Lung (tissue), 12 donors: ENCODE results near the gene NFATC1. TPM values are rescaled to one million over a fixed set of nuclear protein-coding genes. Genes with fewer than 3 reads are reported as not detected.
A peak's percentile ranks its signal among the peaks of the same experiment; 100 is the strongest.

Source experiments
- ATAC-seq: fragments of 200-7000 bp; cut with Tn5 transposase; one replicate; pipeline ENCODE4 v1.9.1; 2020; ENCODE audit warnings: moderate number of reproducible peaks; ENCODE audit not compliant: insufficient read depth, low FRiP score
- DNase-seq, 3 donors: peaks; one replicate each; pipeline ENCODE4 v3.0.0-alpha.2; 2013 to 2017
- H3K27ac ChIP-seq, 2 donors: one replicate each; pipeline ENCODE4 v1.5.1; 2013; ENCODE audit warnings: mild to moderate bottlenecking in 2 of 2, moderate library complexity in 2 of 2, control low read depth in 1 of 2, inconsistent platforms in 1 of 2, low read depth in 1 of 2, low read length in 1 of 2
- H3K27me3 ChIP-seq, 3 donors: one replicate each; pipeline ENCODE4 v1.5.1; 2013; ENCODE audit warnings: low read length in 2 of 3; ENCODE audit not compliant: control insufficient read depth in 3 of 3, insufficient read depth in 3 of 3
- H3K36me3 ChIP-seq, 4 donors: one replicate each; pipeline ENCODE4 v1.5.1; 2013; ENCODE audit warnings: low read length in 4 of 4, mild to moderate bottlenecking in 1 of 4, moderate library complexity in 1 of 4; ENCODE audit not compliant: control insufficient read depth in 4 of 4, insufficient read depth in 4 of 4
- H3K4me1 ChIP-seq, 5 donors: one replicate each; pipeline ENCODE4 v1.5.1; 2013; ENCODE audit warnings: low read length in 5 of 5, mild to moderate bottlenecking in 2 of 5, moderate library complexity in 1 of 5; ENCODE audit not compliant: control insufficient read depth in 5 of 5, insufficient read depth in 5 of 5
- H3K4me3 ChIP-seq: one replicate; pipeline ENCODE4 v1.5.1; 2013; ENCODE audit warnings: mild to moderate bottlenecking, control low read depth, moderate library complexity
- H3K9ac ChIP-seq, 2 donors: one replicate each; pipeline ENCODE4 v1.5.1; 2013; ENCODE audit warnings: low read length in 2 of 2, control low read depth in 1 of 2; ENCODE audit not compliant: insufficient read depth in 1 of 2
- H3K9me3 ChIP-seq, 4 donors: one replicate each; pipeline ENCODE4 v1.5.1; 2013; ENCODE audit warnings: low read length in 3 of 4, mild to moderate bottlenecking in 1 of 4, moderate library complexity in 1 of 4; ENCODE audit not compliant: control insufficient read depth in 4 of 4, insufficient read depth in 3 of 4
- WGBS, 2 donors: extraction: QIAGEN DNeasy Blood & Tissue Kit; methylation state at CpG; one replicate each; pipeline ENCODE4 v1.1.7; 2013; 5-methylcytosine and 5-hydroxymethylcytosine counted together
- polyA plus RNA-seq, 2 donors: library from polyadenylated mRNA; stranded (reverse); fragments of 200-250 nt; gene quantifications; one replicate each; pipeline ENCODE4 v1.2.1, GENCODE V29; 2013
- total RNA-seq, 2 donors: library from RNA; depleted of rRNA in 1 of 2; stranded (reverse); fragments of >200 nt in 1 of 2; gene quantifications; one replicate each; pipeline ENCODE4 v1.2.1, GENCODE V29; 2014 to 2021
- TF ChIP-seq, protein P1 (sequence below): IDR thresholded peaks from 2 replicates; pipeline ENCODE4 v1.5.1; 2012; ENCODE audit warnings: mild to moderate bottlenecking; ENCODE audit errors: control extremely low read depth, extremely low read depth
- donor health status: control.
- donor health status: control.
- donor health status: Bipolar disorder and iron deficiency.
- donor health status: healthy.
- donor health status: DM: yes; HTN: yes; CAD: no.

NFATC1 gene
- total and polyA plus RNA-seq, 4 donors: 8.6 to 25.5 (median 12.9) TPM

DNA sequence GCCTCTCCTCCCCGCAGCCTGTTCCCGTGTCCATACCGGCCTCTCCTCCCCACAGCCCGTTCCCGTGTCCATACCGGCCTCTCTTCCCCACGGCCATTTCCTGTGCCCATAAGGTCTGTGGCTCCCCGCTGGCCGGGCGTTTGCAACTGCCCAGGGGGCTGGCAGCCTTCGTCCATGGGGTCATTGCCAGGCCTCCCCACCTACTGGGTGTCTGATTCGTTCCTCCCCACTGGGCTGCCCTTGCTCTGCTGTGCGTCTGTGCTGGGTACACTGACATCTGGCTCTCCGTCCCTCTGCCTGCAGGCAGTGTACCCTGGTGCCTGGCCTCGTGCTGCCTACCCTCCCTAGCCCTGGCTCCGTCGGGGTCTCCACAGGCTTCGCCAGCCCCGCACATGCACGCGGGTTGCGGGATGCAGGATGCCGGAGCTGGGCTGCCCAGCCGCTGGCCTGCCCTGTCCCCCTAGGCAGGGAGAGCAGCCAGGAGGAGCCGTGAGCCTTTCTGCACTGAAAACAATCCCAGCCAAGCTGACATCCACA is 67.8 kb downstream of the NFATC1 start:
- no peak overlapping the region for H3K9ac ChIP-seq
- TF ChIP-seq, protein P1, sequence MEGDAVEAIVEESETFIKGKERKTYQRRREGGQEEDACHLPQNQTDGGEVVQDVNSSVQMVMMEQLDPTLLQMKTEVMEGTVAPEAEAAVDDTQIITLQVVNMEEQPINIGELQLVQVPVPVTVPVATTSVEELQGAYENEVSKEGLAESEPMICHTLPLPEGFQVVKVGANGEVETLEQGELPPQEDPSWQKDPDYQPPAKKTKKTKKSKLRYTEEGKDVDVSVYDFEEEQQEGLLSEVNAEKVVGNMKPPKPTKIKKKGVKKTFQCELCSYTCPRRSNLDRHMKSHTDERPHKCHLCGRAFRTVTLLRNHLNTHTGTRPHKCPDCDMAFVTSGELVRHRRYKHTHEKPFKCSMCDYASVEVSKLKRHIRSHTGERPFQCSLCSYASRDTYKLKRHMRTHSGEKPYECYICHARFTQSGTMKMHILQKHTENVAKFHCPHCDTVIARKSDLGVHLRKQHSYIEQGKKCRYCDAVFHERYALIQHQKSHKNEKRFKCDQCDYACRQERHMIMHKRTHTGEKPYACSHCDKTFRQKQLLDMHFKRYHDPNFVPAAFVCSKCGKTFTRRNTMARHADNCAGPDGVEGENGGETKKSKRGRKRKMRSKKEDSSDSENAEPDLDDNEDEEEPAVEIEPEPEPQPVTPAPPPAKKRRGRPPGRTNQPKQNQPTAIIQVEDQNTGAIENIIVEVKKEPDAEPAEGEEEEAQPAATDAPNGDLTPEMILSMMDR: no peak
- H3K27me3 ChIP-seq: no peaks in the 10 kb centered on the region
- no peak overlapping the region for H3K27ac ChIP-seq
- DNase-seq: peak in 1 of 3 donors; percentile 50
- ATAC-seq: no peak
- no peak overlapping the region for H3K4me3 ChIP-seq
- H3K9me3 ChIP-seq: peaks cover 0 to 6% (median 0%) of the 10 kb centered on the region in 4 donors
- peaks cover 0 to 16% (median 6%) of the 10 kb centered on the region in 5 donors for H3K4me1 ChIP-seq
- WGBS, 2 donors: 93 to 94% methylated on average over 23 to 25 of the region's 25 CpGs
- H3K36me3 ChIP-seq: peaks cover 0 to 13% (median 0%) of the 10 kb centered on the region in 4 donors

DNA sequence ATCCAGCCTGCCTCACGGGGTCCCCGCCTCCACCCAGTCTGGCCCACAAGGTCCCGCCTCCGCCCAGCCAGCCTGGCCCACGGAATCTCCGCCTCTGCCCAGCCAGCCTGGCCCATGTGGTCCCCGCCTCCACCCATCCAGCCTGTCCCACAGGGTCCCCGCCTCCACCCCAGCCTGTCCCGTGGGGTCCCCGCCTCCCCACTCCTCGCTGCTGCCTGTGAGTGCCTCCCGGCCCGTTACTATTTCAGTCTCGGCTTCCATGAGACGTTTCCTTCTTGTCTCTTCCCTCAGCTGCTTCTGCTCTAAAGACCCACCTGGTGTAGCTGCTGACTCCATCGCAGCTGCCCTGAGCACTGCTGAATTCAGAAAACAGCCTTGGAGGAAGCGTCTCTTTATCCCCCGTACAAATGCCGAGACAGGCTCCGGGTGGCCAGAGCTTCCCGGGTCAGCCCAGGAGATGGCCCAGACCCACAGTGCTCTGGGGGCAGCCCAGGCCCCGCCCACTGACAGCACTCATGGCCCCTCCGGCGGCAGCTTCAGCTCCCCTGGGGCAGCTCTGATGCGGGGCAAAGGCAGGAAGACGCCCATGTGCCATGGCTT is 69.8 kb downstream of the NFATC1 start:
- Histone ChIP-seq H3K27me3 (peaks cover 0 to 2% (median 0%) of the 10 kb centered on the region in 3 donors), H3K4me1 (peaks cover 0 to 35% (median 14%) of the 10 kb centered on the region in 5 donors), H3K9me3 (peaks cover 0 to 6% (median 0%) of the 10 kb centered on the region in 4 donors), H3K36me3 (peaks cover 0 to 26% (median 0%) of the 10 kb centered on the region in 4 donors), H3K9ac (no peak overlapping the region), H3K27ac (peak overlapping the region in 1 of 2 donors; percentile 7), H3K4me3 (no peak overlapping the region)
- 64 to 88% methylated on average over 26 of the region's 26 CpGs for WGBS, 2 donors
- TF ChIP-seq, protein P1: no peak
- DNase-seq (peak in 2 of 3 donors; percentile 34 to 35), ATAC-seq (no peak)

DNA sequence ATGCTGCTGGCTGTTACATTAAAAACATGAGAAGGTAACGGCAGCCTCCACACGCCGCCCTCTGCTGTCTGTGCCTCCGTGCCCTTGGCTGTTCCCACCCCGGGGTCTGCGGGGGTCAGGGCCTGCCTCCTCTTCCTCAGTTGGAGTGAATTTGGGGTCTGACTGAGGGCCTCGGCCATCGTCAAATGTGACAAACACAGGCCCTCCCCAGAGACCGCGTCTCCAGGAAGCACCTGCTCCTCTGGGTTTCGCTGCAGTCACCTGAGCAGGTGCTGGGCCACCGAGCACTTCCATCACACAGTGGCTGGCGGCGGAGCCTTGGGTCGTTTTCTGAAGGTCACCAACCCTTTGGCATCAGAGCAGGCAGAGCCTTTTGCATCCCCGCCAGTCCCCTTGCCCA is 70.9 kb downstream of the NFATC1 start:
- Histone ChIP-seq H3K36me3 (peaks cover 0 to 27% (median 0%) of the 10 kb centered on the region in 4 donors), H3K27me3 (peaks cover 0 to 2% (median 0%) of the 10 kb centered on the region in 3 donors), H3K9me3 (peaks cover 0 to 6% (median 0%) of the 10 kb centered on the region in 4 donors), H3K9ac (no peak overlapping the region), H3K4me1 (peaks cover 0 to 42% (median 14%) of the 10 kb centered on the region in 5 donors), H3K27ac (no peak overlapping the region), H3K4me3 (no peak overlapping the region)
- ATAC-seq (no peak), DNase-seq (no peak)
- TF ChIP-seq, protein P1: no peak
- 92 to 94% methylated on average over 16 of the region's 16 CpGs for WGBS, 2 donors
